HTERT RPE-1 (cell line): ENCODE measurements around the gene ABCD3.
"Not testable (repeated sequence)": the region's sequence is repeated elsewhere in the genome, so short reads cannot be mapped to it uniquely, and the experiment has no call there.

ENCODE experiments used
- in situ Hi-C: fragments of 300-500 bp; cut with MboI; formaldehyde crosslinking; loops from 4 replicates; pipeline ENCODE4 v1.14.3; 2020; ENCODE audit warnings: low sequenced_read_pairs

Gene ABCD3

DNA sequence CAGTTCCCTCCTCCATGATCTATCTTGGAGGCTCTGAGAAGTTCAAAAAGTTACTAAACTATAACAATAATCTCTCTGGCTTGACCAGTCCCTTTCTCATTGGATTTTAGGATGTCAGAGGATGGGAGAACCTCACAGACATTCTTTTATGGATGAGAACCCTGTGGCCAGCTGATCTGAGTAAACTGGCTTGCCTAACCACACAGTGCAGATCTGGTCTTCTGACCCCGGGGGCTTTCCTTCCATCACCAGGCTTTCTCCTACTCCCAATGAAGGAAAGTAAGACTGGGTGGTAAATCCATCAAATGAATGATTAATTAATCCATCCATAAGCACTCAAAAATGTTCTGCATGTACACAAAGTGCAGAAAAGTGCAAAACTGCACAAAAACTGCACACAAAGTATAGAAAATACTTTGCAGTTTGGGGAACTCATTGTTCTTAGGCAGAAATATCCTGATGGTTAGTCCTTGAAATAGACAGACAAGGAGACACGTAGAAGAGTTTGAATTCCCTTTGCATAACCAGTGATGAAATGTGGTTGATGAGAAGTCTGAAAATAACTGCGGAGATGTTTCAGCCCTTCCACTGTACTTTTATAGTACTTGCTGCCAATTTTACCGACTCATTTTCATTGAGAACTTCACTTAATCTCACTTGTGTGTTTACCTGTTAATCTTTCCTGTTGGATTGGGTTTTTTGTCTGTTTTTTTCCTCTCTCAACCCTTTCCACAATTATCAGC lies 125.9 kb downstream of the ABCD3 start:
- in situ Hi-C loops: loop anchor here (25.0 kb wide), 1 partner anchor 268 kb away; the partner anchor contains the start of gene SLC44A3

DNA sequence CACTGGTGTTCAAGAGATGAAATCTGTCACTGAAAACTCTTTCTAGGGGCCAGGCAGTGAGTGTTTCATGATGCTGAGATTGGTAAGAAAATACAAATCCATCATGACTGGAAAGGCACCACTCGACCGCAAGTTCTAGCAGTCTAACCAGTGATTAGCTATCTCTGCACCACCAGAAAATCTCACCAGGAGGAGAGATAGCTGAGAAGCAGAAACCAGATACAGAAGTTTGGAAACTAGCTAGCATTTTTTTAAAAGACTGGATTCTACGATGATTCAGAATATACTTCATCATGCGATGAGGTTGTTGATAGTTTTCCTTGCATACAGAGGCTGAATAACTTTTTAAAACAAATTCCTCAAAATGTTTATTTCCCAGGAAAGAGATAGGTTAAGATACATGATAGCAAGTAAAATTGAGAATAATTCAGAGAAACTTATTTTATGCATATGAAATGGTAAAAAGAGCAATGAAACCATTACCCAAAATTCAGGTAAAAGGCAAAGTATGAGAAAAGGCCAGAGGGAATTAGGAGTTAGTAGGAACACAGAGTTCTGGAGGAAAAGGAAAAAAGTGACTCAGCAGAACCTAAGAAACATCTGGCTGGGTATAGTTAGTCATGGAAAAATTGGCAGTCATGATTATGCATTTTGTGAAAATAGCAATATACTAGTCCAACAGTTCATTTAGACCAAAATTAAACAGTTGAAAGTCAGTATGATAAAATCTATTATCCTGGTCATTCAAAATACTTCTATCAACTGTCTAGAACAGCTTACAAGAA lies 126.7 kb downstream of the ABCD3 start:
- in situ Hi-C loops: loop anchor here (25.0 kb wide), 1 partner anchor 267 kb away; the partner anchor contains the start of gene SLC44A3

DNA sequence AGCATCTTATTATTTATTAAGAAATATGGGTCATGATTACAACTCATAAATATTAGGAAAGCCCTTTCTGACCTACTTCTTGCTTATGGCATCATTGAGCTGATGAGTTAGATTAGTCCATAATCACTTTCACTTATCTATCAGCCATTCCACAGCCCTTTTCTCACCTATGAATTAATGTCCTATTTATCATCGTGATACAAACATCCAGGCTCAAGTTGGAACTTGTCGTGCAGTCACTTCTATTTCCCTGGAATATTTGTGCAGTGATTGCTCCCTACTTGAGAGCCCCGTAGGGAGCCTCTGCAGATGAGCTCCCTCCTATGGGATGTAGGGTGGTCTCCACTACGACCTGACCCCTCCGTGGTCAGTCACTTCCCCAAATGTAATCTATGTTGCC lies 131.5 kb downstream of the ABCD3 start:
- in situ Hi-C loops: loop anchor here (25.0 kb wide), 1 partner anchor 263 kb away; the partner anchor contains the start of gene SLC44A3

DNA sequence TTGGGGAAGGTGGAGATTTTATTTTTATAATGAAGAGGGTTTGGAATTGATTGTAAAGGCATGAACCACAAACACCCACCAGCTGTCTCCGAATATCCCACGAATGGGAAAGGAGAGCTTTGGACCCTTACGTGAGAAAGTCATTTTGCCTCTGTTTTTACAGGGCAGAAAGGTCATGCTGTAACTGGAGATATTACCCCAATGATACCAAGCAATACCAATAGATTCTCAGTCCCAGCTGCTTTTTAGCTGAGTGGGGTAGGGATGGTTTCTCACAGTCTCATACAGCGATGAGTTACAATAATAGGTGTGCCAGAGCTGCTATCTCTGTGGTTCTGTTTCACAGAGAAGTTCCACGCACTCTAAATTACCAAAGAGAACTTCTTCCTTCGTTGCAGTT lies 132.2 kb downstream of the ABCD3 start:
- in situ Hi-C loops: no loop called here

DNA sequence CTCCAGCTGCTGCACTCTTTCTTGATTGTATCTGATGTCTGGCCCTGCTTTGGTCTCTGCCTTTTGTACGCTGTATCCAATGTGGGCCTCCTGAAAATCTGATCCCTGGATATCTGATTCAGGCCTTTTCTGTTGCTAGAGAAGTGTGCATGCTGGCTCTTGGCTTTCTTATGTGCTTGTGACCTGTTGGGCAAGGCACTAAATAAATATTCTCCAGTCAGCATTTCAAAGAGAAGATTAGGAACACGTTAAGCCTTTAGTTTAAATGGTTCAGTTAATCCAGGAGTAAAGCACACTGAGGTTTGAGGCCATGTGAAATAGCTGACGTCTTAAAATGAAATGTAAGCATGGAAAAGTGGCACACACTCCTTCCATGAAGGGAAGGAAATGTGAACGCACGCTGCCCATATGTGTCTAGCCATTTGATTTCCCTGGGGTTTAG lies 132.6 kb downstream of the ABCD3 start:
- in situ Hi-C loops: no loop called here

DNA sequence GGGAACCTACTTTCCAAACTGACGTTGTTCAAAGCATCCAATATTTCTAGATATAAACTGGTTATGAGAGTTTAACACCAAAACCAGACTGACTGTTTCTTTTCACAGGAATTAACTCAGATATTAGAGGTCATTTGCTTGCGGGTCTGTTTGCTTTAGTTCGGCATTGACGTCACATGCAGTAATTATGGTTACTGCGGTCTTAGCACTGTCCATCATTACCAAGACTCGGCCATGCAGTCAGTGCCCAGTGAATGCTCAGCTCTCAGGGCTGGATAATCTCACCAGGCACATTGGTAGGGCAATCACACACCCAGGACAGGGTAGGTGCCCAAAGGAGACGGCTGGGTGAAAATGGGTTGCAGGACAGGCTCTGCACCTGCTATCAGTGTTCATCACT lies 133.3 kb downstream of the ABCD3 start:
- in situ Hi-C loops: no loop called here

DNA sequence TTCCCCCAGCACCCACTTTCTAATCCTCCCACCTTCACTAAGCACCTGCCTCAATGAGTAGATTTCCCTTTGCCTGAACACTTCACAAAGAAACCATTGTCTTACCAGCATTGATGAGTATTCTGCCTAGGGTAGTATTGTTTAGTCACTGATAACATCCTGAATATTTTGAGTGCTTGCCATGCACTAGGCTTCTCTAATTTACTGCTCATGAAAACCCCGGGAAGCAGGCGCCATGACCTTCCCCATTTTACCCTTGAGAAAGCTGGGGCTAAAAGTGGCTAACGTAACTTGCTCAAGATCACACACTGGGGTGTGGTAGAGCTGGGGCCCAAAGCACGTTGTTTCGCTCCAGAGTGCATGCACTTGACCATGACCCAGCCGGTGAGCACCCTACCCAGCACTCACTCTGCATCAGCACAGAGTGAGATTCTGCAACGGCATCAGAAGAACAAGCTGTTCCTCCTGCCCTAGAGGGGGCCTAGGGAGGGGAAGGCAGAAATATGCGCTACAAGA lies 133.9 kb downstream of the ABCD3 start:
- in situ Hi-C loops: no loop called here

DNA sequence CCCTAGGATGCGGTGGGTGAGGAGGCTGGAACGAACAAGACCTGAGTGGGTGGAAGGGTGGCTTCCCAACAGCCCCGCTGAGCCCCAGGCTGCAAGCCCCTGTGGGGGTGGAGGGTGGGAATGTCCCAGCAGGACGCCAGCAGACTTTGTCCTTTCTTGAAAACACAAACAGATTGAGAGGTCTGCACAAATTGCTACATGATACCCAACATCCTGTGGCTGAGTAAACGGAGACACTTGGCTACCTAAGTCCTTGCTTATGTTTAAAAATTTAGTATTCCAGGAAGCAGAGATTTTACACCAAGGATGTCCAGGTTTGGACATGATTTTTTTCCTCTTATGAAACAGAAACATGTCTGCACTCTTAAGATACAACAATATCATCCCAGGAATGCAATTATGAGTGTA lies 135.1 kb downstream of the ABCD3 start:
- in situ Hi-C loops: no loop called here

DNA sequence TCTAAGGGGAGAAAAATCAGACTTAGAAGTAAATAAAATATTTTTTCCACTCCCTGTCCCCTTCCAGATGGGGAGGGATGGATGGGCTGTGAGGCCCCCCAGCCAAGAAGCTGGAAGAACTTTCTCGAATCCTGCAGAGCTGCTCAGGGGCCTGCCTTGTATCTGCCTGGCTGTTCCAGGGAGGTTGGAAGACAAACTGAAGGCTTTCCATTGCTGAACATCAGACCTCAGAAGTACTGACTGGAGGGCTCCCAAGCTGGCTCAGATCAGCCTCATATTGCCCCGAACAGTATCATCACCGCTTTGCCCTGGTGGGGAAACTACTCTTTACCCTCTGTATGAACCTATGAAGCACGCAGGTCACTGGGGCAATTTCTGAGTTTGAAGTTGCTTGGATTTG lies 135.7 kb downstream of the ABCD3 start:
- in situ Hi-C loops: no loop called here

DNA sequence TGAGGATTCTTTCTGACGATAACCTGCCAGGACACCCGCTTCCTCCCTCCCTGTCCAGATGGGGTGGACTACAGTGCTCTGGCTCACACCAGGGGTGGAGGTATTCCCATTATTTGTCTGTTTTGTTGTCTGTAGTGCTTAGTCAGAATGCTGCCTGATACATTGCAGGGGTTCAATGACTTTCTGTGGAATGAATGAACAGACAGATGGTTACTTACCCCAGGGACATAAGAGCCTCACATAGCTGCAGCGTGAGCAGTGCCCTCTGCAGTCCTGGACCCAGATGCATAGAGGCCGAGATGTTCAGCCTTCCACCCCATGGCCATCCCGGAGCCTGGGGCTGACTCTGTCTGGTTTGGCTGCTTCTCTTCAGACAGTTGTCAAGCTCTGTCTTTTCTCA lies 136.4 kb downstream of the ABCD3 start:
- in situ Hi-C loops: no loop called here

DNA sequence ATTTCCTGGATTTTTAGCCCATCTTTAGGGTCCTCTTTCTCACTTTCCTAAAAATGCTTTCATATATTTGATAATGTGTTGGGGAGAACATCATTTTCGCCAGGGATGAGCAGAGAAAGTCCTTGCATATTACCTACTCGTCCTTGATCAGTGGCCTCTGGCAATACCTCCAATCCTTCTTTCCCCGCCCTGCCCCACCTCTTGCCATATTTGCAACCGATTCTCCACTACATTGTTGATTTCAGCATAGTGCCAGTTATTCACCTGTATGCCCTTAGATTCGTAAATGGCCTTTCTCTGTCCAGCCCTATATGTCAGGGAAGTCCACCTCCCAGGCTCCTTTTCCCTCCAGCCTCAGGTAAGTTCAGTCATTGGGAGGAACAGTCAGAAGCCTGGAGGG lies 136.9 kb downstream of the ABCD3 start:
- in situ Hi-C loops: no loop called here

DNA sequence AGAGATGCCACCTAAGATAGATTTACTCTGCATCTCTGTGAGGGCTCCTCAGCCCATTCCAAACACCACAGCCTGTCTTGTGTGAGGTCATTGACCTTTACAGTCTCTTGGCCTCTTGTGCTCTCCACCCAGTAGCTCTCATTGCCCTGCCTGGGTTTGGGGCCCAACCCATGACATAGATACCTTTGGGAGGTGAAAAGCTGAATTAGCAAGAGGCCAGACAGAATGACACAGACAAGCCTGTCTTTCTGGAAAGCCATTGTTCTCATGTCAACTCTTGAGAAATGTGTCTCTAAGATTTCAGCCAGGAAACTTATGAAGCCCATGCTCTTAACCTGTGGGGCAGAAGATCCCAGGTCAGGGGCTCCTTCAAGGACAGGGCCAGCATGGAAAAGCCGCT lies 141.7 kb downstream of the ABCD3 start:
- in situ Hi-C loops: no loop called here

DNA sequence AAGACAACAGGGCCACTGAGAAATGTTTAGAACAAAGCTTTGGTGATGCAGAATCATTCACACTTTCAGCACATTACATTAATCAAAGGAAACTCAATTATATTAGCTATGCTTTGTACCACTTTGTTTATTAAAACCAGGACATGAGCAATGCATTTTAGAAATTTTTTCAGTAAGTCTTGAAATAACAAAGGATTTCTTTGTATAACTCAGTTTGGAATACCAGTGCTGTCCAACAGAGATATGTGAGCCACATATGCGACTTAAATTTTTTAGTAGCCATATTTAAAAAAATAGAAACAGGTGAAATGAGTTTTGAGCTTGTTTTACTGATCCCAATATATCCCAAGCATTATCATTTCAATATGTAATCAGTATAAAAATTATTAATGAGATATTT lies 142.1 kb downstream of the ABCD3 start:
- in situ Hi-C loops: no loop called here

DNA sequence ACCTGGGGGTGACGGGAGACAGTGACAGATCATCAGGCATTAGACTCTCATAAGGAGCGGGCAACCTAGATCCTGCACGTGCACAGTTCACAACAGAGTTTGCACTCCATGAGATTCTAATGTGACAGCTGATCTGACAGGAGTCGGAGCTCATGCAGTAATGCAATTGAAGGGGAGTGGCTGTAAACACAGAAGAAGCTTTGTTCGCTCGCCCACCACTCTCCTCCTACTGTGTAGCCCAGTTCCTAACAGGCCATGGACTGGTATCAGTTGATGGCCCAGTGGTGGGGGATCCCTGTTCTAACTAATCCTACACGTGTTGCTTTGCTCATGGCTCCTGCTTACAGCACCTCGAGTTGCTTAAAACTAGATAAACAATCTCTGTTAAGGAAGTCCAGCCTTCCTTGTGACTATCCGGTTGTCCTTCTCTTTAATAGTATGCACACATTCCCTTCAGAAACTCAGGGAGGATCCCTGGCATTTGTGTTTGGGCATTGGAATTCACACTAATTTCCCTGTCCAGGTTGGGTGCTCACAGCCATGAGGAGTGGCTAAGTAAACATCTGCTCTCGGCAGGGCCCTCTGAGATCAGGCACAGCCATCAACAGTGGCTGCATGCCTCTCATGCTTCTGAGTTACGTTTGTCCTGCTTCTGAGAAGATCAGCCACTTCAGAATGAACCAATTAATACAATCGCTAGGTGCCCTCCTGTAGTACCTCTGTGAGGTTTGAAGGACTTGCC lies 144.5 kb downstream of the ABCD3 start:
- in situ Hi-C loops: no loop called here

DNA sequence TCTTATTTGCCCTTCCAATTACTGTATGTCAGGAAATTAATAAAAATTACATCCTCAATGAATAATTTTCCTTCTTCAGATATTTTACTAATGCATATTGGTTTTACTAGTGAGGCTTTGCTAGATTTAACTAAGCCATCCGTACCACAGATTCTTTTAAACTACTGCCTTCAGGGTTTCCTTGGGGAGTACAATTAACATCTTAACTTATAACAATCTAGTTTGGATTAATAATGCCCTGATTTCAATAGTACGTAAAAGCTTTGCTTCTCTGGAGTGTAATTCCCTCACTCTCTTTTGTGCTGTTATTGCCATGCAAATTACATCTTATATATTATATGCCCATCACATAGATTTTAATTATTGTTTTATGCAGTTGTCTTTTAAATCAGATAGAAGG lies 147.7 kb downstream of the ABCD3 start:
- in situ Hi-C loops: no loop called here

DNA sequence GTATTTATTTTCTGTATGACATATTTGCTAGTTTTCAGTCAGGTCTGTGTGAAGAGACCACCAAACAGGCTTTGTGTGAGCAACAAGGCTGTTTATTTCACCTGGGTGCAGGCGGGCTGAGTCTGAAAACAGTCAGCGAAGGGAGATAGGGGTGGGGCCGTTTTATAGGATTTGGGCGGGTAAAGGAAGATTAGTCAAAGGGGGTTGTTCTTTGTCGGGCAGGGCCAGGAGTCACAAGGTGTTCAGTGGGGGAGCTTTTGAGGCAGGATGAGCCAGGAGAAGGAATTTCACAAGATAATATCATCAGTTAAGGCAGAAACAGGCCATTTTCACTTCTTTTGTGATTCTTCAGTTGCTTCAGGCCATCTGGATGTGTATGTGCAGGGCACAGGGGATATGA lies 148.2 kb downstream of the ABCD3 start:
- in situ Hi-C loops: not testable (repeated sequence)

DNA sequence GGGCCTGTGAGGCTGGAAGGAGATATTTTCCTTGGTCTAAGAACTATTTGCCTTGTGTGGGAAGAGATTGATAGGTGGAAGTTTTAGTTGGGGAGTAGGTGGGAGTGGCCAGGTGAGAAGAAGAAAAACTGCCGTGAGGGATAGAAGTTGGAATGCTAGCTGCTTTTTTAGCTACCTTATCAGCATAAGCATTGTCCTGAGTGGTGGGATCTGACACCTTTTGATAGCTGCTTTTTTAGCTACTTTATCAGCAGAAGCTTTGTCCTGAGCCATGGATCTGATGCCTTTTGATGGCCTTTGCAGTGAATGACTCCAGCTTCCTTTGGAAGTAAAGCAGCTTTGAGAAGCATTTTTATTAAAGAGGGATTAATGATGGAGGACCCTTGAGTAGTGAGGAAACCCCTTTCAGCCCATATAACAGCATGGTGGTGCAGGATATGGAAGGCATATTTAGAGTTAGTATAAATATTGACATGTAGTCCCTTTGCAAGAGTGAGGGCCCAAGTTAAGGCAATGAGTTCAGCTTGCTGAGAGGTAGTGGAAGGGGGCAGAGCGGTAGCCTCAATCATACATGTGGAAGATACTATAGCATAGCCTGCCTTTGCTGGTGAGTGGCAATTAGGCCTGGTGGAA lies 149.9 kb downstream of the ABCD3 start:
- in situ Hi-C loops: not testable (repeated sequence)
